Measurements from ENCODE around the gene TSPAN18.

Gene TSPAN18

DNA sequence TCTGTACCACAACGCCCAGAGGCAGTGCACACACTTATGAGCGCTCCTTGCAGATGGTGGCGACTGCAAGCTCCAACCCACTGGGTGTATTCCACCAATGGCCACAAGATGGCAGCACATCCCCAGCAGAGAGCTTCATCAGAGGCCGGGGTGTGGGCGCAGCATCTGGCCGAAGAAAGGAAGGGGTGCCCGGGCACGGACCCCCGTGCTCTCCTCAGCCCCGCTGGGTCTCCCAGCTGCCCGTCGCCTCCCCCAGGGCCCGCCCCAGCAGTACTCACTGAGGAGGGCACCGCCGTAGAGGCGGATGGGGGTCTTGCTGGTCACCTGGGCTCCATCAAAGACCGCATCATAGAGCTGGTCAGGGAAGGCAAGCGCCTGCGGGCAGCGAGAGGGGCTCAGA is 209.8 kb downstream of the TSPAN18 start:
- H3K36me3 ChIP-seq (ENCODE audit: control insufficient read depth in 1 of 2, insufficient read depth in 2 of 2, low read length in 2 of 2) = peaks cover 6 to 19% of the 10 kb centered on the region in 2 donors
- no peaks in the 10 kb centered on the region for H3K9me3 ChIP-seq (ENCODE audit: control insufficient read depth in 1 of 2, low read length in 2 of 2)
- H3K27me3 ChIP-seq (ENCODE audit: low read depth, low read length) = no peaks in the 10 kb centered on the region
- H3K27ac ChIP-seq (ENCODE audit: low read length) = no peak overlapping the region
- H3K4me1 ChIP-seq (ENCODE audit: control insufficient read depth in 1 of 2, insufficient read depth in 2 of 2, low read length in 2 of 2) = peaks cover 2 to 16% of the 10 kb centered on the region in 2 donors
- no peak overlapping the region for H3K4me3 ChIP-seq (ENCODE audit: low read depth in 1 of 2, low read length in 2 of 2)

DNA sequence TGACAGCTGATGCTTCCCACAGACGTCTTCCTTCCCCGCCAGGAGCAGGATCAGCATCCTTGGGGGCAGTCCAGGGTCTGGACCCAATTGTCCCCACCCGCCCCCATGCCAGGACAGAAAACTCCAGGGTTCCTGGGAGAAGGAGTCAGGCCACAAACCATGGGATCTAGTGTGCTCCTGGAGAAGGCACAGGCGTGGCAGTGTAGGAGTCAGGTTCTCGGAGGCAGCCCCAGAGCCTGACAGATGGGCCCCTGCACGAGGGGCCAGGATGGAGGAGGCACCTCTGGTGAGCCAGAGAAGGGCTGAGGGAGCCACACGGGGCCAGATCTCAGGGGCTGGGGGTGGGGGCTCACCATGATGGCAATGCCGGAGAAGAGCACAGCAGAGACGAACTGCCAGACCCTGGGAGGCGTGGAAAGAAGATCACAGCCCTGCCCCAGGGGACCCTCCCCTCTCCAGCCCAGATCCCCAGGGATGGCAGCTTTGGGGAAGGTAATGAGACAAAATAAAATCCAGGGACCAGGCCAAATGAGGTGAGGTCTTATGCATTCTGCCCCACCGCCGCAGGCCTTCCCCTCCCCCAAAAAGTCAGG is 210.3 kb downstream of the TSPAN18 start:
- H3K4me3 ChIP-seq (ENCODE audit: low read depth in 1 of 2, low read length in 2 of 2) = no peak overlapping the region
- H3K27me3 ChIP-seq (ENCODE audit: low read depth, low read length) = no peaks in the 10 kb centered on the region
- peaks cover 2 to 18% of the 10 kb centered on the region in 2 donors for H3K4me1 ChIP-seq (ENCODE audit: control insufficient read depth in 1 of 2, insufficient read depth in 2 of 2, low read length in 2 of 2)
- no peaks in the 10 kb centered on the region for H3K9me3 ChIP-seq (ENCODE audit: control insufficient read depth in 1 of 2, low read length in 2 of 2)
- no peak overlapping the region for H3K27ac ChIP-seq (ENCODE audit: low read length)
- H3K36me3 ChIP-seq (ENCODE audit: control insufficient read depth in 1 of 2, insufficient read depth in 2 of 2, low read length in 2 of 2) = peaks cover 6 to 19% of the 10 kb centered on the region in 2 donors

DNA sequence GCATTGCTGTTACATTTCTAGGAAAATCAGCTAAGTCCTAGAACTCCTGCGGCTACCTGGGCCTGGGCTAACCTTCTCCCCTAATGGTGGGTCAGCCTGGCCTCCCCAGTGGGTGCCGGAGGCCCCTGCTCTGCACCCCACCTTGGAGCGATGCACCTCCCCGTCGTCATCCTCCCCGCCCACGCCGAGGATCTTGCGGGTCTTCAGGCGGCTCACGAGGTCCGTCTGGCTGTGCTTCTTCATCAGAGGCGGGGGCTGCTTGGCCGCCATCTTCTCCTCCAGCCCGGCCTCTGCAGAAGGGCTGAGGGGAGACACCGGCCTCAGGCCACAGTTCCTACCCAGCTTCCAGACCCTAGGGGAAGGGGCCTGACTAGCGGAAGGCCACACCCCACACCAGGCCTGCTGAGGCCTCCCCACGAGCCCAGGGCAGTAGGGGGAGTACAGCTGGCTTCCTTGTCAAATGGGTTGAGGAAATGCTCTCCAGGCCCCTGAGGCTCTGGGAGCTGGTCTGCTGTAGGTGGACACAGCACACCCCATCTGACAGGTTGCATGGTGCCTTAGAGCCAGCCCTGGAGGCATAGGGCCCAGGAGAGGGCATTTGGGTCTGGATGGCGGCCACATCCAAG is 211.4 kb downstream of the TSPAN18 start:
- H3K27me3 ChIP-seq (ENCODE audit: low read depth, low read length) = no peaks in the 10 kb centered on the region
- no peak overlapping the region for H3K27ac ChIP-seq (ENCODE audit: low read length)
- no peak overlapping the region for H3K4me3 ChIP-seq (ENCODE audit: low read depth in 1 of 2, low read length in 2 of 2)
- H3K4me1 ChIP-seq (ENCODE audit: control insufficient read depth in 1 of 2, insufficient read depth in 2 of 2, low read length in 2 of 2) = peaks cover 9 to 23% of the 10 kb centered on the region in 2 donors
- H3K9me3 ChIP-seq (ENCODE audit: control insufficient read depth in 1 of 2, low read length in 2 of 2) = no peaks in the 10 kb centered on the region
- peaks cover 6 to 19% of the 10 kb centered on the region in 2 donors for H3K36me3 ChIP-seq (ENCODE audit: control insufficient read depth in 1 of 2, insufficient read depth in 2 of 2, low read length in 2 of 2)

DNA sequence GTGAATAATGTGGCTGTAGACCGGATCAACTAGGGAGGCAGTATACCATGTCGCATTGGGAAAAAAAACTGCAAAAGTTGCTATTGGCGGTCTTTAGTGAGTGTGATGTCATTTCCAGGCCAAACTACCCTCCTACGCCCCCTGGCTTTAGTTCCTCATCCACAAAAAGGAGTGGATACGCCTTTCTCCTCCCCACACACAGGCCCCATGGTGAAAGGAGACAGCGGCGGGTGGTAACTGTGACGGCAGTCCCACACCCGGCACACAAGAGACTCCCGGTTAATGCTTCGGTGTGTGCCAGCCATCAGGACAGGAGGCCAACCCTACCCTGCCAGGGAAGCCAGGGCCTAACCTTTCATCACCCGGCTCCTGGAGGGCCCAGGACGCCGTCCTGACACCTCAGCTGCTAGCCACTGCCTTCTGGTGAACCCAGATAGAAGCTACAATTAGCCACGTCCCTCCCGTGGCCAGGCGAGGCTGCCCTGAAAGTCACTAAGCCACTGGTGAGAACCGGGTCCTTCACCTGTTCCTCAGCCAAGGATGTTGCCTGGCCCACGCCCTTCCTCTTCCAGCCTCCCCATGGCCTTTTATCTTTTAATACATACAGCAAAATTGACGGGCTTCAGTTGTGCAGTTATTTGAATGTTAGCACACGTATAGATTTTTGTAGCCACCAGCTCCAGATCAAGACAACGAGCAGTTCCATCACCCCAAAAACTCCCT is 213.1 kb downstream of the TSPAN18 start:
- Histone ChIP-seq H3K4me3 (ENCODE audit: low read depth in 1 of 2, low read length in 2 of 2) (no peak overlapping the region), H3K27ac (ENCODE audit: low read length) (no peak overlapping the region), H3K9me3 (ENCODE audit: control insufficient read depth in 1 of 2, low read length in 2 of 2) (no peaks in the 10 kb centered on the region), H3K27me3 (ENCODE audit: low read depth, low read length) (no peaks in the 10 kb centered on the region), H3K4me1 (ENCODE audit: control insufficient read depth in 1 of 2, insufficient read depth in 2 of 2, low read length in 2 of 2) (peaks cover 9 to 25% of the 10 kb centered on the region in 2 donors), H3K36me3 (ENCODE audit: control insufficient read depth in 1 of 2, insufficient read depth in 2 of 2, low read length in 2 of 2) (peaks cover 6% of the 10 kb centered on the region in 2 donors)

DNA sequence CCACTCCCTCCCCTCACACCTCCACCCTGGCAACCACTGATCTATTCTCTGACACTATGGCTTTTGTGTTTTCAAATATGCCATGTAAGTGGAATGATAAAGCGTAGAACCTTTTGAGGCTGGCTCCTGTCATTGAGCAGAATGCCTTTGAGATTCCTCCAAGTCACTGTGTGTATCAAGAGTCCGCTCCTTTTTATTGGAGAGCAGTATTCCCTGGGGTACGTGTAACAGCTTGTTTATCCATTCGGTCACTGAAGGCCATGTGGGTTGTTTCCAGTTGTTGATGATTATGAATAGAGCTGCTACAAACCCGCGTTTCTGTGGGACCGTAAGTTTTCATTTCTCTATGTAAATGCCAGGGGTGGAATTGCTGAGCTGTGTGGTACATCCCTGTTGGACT is 213.6 kb downstream of the TSPAN18 start:
- Histone ChIP-seq H3K27me3 (ENCODE audit: low read depth, low read length) (no peaks in the 10 kb centered on the region), H3K4me1 (ENCODE audit: control insufficient read depth in 1 of 2, insufficient read depth in 2 of 2, low read length in 2 of 2) (peaks cover 9 to 25% of the 10 kb centered on the region in 2 donors), H3K4me3 (ENCODE audit: low read depth in 1 of 2, low read length in 2 of 2) (no peak overlapping the region), H3K9me3 (ENCODE audit: control insufficient read depth in 1 of 2, low read length in 2 of 2) (no peaks in the 10 kb centered on the region), H3K36me3 (ENCODE audit: control insufficient read depth in 1 of 2, insufficient read depth in 2 of 2, low read length in 2 of 2) (peaks cover under 1 to 6% of the 10 kb centered on the region in 2 donors), H3K27ac (ENCODE audit: low read length) (no peak overlapping the region)

DNA sequence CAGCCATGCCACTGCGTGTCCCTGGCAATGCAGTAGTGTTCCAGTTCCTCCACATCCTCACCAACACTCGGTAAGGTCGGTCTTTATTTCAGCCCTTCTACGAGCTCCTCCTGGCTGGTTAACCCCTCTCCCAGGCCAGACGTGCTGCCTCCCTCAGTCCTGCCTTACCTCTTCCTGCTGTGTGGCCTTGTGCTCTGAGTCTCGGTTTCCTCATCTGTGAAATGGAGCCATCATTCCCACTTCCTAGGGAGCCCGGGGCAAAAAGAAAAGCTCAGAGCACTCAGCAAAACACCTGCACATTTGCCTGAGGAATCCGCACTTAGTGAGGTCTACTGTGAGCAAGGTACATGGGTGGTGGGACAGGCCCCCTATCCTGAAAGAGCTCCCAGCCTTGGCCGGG is 214.1 kb downstream of the TSPAN18 start:
- Histone ChIP-seq H3K9me3 (ENCODE audit: control insufficient read depth in 1 of 2, low read length in 2 of 2) (no peaks in the 10 kb centered on the region), H3K36me3 (ENCODE audit: control insufficient read depth in 1 of 2, insufficient read depth in 2 of 2, low read length in 2 of 2) (peaks cover 0 to 6% of the 10 kb centered on the region in 2 donors)

DNA sequence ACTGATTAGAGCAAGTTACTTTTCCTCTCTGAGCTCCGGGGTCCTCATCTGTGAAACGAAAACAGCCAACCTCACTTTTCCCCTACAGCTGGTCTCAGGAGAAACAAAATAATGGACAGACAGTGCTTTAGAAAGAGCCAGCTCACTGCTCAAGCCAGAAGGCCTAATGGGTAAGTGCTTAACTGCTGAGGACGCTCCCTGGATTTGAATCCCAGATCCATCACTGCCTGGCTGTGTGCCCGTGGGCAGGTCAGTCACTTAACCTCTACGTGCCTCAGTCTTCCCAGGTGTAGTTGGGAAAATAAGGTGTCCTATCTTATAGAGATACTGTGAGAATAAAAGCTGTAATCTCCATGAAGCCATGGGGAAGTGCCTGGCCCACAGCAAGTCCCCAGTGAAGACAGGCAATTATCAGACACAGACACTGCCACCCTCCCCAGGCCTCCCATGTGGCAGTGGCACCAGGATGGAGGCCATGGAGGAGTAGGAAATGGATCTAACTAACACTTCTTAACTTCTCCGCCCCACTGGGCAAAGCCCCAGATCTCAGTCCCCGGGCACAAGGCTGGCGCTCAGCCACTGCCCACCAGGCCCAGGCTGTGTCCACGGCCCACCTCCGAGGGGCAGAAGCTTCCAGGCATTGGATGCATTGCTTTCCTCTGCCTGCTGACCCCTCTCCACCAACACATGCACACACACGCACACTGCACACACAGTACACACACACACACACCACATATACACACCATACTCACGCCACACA is 214.7 kb downstream of the TSPAN18 start:
- peaks cover 9 to 30% of the 10 kb centered on the region in 2 donors for H3K4me1 ChIP-seq (ENCODE audit: control insufficient read depth in 1 of 2, insufficient read depth in 2 of 2, low read length in 2 of 2)
- no peaks in the 10 kb centered on the region for H3K27me3 ChIP-seq (ENCODE audit: low read depth, low read length)
- H3K9me3 ChIP-seq (ENCODE audit: control insufficient read depth in 1 of 2, low read length in 2 of 2) = no peaks in the 10 kb centered on the region
- H3K4me3 ChIP-seq (ENCODE audit: low read depth in 1 of 2, low read length in 2 of 2) = no peak overlapping the region
- no peak overlapping the region for H3K27ac ChIP-seq (ENCODE audit: low read length)
- peaks cover 0 to 6% of the 10 kb centered on the region in 2 donors for H3K36me3 ChIP-seq (ENCODE audit: control insufficient read depth in 1 of 2, insufficient read depth in 2 of 2, low read length in 2 of 2)

More for the DNA sequence above, 214.1 kb downstream of the TSPAN18 start:
- Histone ChIP-seq H3K27ac (ENCODE audit: low read length) (no peak overlapping the region), H3K27me3 (ENCODE audit: low read depth, low read length) (no peaks in the 10 kb centered on the region), H3K4me1 (ENCODE audit: control insufficient read depth in 1 of 2, insufficient read depth in 2 of 2, low read length in 2 of 2) (peaks cover 9 to 28% of the 10 kb centered on the region in 2 donors), H3K4me3 (ENCODE audit: low read depth in 1 of 2, low read length in 2 of 2) (no peak overlapping the region)

DNA sequence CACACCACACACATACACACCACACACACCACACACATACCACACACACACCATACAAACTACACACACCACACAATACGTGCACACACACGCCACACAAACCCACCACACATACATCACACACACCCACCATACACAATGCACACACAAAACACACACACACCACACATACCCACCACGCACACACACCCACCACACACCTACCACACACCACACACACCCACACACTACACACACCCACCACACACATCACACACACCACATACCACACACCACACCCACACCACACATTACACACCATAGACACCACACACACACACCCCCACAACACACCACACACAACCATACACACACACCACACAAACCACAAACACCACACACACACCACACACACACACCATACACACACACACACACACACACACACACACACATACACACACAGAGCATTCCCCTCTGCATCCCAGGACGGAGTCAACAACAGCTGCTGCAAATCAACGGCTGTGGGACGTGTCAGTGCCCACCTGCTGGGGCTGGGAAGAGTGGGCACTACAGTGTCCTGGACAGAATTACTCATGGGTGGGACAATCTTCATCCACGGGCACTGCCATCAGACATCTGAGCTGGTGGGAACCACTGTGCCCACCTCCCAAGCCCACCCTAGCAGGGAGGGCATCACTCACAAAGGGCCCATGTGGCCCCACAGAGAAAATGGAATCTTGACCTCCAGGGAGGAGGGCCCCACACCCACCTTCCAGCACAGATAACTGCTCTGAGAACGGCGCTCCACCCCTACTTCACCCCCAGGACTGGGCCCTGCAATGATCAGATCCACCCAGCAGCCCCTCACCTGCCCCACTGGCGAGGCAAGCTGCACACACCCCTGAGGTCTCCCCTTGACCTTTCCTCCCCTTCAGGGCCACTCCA is 215.5 kb downstream of the TSPAN18 start:
- Histone ChIP-seq H3K27me3 (ENCODE audit: low read depth, low read length) (no peaks in the 10 kb centered on the region), H3K9me3 (ENCODE audit: control insufficient read depth in 1 of 2, low read length in 2 of 2) (no peaks in the 10 kb centered on the region), H3K4me1 (ENCODE audit: control insufficient read depth in 1 of 2, insufficient read depth in 2 of 2, low read length in 2 of 2) (peaks cover 9 to 30% of the 10 kb centered on the region in 2 donors), H3K27ac (ENCODE audit: low read length) (no peak overlapping the region), H3K4me3 (ENCODE audit: low read depth in 1 of 2, low read length in 2 of 2) (no peak overlapping the region), H3K36me3 (ENCODE audit: control insufficient read depth in 1 of 2, insufficient read depth in 2 of 2, low read length in 2 of 2) (peaks cover 0 to 6% of the 10 kb centered on the region in 2 donors)

DNA sequence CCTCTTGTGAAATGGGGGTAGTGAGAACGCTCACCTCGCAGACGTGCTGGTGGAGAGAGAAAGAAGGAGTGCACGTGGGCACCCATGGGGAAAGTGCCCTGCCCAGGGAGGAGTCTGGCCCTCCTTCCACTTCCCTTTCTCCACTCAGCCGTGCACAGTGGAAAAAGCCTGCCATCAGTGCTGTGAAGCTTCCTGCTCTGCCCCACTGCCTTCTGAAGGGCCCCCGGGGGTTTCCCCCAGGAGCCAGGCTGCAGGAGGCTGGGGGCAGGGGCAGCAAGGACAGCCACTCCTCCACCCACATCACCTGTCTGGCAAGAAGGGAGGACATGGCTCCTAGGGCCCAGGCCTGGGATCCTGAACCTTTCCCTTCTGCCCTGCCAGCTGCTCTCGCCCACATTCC is 216.4 kb downstream of the TSPAN18 start:
- no peaks in the 10 kb centered on the region for H3K9me3 ChIP-seq (ENCODE audit: control insufficient read depth in 1 of 2, low read length in 2 of 2)
- H3K27ac ChIP-seq (ENCODE audit: low read length) = no peak overlapping the region
- H3K36me3 ChIP-seq (ENCODE audit: control insufficient read depth in 1 of 2, insufficient read depth in 2 of 2, low read length in 2 of 2) = no peaks in the 10 kb centered on the region
- no peaks in the 10 kb centered on the region for H3K27me3 ChIP-seq (ENCODE audit: low read depth, low read length)
- no peak overlapping the region for H3K4me3 ChIP-seq (ENCODE audit: low read depth in 1 of 2, low read length in 2 of 2)
- peaks cover 9 to 30% of the 10 kb centered on the region in 2 donors for H3K4me1 ChIP-seq (ENCODE audit: control insufficient read depth in 1 of 2, insufficient read depth in 2 of 2, low read length in 2 of 2)

DNA sequence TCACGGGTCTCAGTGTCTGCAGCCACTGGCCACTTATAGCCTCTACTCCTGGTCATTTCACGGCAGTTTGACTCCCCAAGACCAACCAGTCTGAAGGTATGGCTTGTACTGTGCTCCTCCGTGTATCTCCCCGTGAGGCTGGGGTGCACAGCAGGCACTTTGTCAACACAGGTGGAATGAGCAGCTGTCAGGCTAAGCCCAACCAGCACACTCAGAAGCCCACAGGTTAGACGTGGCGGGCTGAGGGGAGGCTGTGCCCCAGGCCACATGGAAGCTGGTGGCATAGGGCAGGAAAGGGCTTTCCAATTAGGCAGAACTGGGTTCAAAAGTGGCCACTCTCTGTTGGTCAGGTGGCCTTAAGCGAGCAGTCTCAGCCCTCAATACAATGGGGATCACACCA is 216.9 kb downstream of the TSPAN18 start:
- H3K4me3 ChIP-seq (ENCODE audit: low read depth in 1 of 2, low read length in 2 of 2) = no peak overlapping the region
- H3K9me3 ChIP-seq (ENCODE audit: control insufficient read depth in 1 of 2, low read length in 2 of 2) = no peaks in the 10 kb centered on the region
- H3K36me3 ChIP-seq (ENCODE audit: control insufficient read depth in 1 of 2, insufficient read depth in 2 of 2, low read length in 2 of 2) = no peaks in the 10 kb centered on the region
- no peaks in the 10 kb centered on the region for H3K27me3 ChIP-seq (ENCODE audit: low read depth, low read length)
- H3K27ac ChIP-seq (ENCODE audit: low read length) = no peak overlapping the region
- H3K4me1 ChIP-seq (ENCODE audit: control insufficient read depth in 1 of 2, insufficient read depth in 2 of 2, low read length in 2 of 2) = peaks cover 9 to 31% of the 10 kb centered on the region in 2 donors
